Astrocyte of the cerebellum (primary cell): ENCODE data around the gene ABHD12B.

ENCODE experiments used
- DNase-seq: peaks from one replicate; pipeline ENCODE4 v3.0.0-alpha.2; 2011; ENCODE audit warnings: low read depth
- H3K4me3 ChIP-seq: 2 replicates; pipeline ENCODE4 v1.5.1; 2011; ENCODE audit warnings: mild to moderate bottlenecking, low read depth, low read length, moderate library complexity
- in situ Hi-C: cut with HindIII; loops from 2 replicates; pipeline ENCODE4 v1.10.0; 2017; ENCODE audit warnings: low sequenced_read_pairs
- TF ChIP-seq, protein P1 (sequence below): IDR thresholded peaks from 2 replicates; pipeline ENCODE4 v1.5.1; 2012; ENCODE audit warnings: low read length, low read depth, moderate library complexity, mild to moderate bottlenecking; ENCODE audit errors: missing control alignments

ABHD12B gene

DNA sequence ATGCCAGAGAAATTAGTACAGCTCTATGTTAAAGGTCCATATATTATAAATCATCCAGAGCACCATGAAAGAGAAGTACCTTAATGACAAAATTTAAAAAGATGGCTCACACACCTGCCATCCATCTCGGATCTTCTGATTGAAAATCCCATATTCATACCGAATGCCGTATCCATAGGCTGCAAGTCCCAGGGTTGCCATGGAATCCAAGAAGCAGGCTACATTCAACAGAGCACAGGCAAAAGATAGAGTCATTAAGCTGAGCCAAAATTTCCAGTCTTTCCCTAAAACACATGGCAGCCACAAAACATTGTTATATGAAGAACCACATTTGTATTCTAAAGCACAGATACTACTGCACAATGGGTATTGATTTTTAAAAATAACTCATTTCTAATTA is 59.7 kb downstream of the ABHD12B start:
- no peak overlapping the region for H3K4me3 ChIP-seq
- TF ChIP-seq, protein P1, sequence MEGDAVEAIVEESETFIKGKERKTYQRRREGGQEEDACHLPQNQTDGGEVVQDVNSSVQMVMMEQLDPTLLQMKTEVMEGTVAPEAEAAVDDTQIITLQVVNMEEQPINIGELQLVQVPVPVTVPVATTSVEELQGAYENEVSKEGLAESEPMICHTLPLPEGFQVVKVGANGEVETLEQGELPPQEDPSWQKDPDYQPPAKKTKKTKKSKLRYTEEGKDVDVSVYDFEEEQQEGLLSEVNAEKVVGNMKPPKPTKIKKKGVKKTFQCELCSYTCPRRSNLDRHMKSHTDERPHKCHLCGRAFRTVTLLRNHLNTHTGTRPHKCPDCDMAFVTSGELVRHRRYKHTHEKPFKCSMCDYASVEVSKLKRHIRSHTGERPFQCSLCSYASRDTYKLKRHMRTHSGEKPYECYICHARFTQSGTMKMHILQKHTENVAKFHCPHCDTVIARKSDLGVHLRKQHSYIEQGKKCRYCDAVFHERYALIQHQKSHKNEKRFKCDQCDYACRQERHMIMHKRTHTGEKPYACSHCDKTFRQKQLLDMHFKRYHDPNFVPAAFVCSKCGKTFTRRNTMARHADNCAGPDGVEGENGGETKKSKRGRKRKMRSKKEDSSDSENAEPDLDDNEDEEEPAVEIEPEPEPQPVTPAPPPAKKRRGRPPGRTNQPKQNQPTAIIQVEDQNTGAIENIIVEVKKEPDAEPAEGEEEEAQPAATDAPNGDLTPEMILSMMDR = no peak
- DNase-seq = no peak
- in situ Hi-C loops = no loop called here

DNA sequence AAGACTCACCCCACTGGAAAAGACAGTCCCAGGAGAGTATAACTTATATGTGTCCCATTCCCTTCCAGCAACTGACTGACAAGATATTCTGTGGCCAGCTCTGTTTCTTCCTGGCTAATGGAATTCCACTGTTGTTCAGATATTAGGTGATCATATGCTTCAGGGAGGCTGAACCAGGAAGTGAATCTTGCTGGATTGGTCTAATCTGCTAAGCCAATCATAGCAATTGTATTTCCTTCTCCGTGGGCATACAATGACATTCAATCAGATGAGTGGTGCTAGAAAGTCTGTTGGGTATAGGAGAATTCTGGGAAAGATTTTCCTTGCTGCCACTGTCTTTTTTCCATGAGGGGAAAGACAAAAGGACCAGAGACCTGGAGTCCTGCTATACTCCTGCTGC is 60.3 kb downstream of the ABHD12B start:
- no peak for DNase-seq
- in situ Hi-C loops = no loop called here
- H3K4me3 ChIP-seq = no peak overlapping the region
- TF ChIP-seq, protein P1 = no peak

DNA sequence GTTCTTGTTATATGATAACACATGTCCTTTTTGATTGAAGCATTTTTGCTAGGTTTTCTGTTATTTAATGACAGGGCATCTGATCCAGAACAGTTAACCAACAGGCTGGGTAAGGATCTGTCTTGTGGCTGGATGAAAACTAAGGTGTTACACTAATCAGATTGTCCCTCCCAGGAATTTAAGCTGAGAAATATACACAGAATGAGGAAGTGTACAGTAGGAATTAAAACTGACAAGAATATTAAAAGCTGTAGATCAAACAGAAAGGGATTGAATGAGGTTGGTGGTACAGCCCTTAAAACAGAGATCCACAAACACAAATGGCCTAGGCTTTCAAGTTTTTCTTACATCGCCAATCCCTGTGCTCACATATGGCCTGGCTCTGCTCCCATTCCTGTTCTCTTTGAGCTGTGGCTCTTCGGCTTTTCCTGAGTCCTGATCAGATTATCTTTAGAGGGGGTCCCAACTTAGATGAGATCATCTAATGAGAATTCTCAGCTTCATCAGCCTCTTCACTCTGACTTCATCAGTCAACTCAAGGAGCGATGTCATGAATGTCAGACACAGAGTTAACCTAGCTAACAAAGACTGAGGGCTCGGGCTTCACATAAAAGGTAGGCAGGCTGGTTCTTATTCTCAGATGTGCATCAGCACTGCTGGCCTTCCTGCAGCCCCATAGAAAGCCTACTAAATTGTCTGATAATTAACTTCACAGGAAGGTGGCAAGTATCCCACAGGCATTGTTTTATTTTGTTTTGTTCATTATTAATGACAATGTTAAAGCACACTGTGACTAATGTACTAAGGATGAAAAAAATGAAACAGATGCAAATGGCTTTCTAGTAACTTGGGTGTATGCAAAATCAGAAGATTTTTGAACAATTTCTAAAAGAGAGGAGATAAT is 61.0 kb downstream of the ABHD12B start:
- DNase-seq = no peak
- no peak overlapping the region for H3K4me3 ChIP-seq
- TF ChIP-seq, protein P1 = no peak
- in situ Hi-C loops = no loop called here

DNA sequence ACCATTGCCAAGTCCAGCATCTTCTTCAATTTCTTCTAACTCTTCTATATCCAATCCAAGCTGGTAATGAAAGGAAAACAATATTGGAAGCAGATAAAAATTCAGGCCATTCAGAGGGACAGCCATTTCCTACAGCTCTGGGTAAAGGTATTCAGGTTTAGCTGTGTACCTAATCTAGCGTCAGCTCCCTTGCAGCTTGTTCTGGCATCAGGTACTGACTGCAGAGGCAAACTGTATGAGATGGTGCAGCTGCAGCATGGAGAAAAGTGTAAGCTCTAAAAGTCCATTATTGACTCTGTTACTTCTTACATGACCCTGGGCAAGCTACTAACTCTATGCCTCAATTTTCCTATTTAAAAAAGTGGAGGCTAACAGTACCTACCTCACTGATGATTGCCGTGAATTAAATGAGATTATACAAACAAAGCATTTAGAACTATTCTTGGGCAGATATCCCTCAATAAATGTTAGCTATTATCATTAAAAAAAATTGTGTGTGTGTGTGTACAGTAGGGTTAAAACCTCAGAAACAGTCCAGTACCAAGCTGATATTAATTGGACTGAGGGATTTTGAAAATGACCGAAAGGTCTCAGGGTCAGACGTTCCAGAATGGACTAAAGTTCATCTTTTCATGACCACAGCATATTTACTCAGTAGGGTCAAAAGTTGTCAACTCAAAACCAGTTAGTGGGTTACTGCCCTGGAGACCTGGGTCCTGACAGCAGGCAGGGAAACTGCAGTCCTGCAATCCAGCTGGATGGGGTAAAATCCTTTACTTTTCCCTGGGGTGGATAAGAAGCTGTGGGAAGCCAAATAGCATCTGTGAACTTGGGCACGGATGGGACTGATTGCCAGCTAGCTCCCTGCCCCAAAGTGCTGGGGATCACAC is 63.5 kb downstream of the ABHD12B start:
- no peak for DNase-seq
- H3K4me3 ChIP-seq = no peak overlapping the region
- in situ Hi-C loops = no loop called here
- TF ChIP-seq, protein P1 = no peak

DNA sequence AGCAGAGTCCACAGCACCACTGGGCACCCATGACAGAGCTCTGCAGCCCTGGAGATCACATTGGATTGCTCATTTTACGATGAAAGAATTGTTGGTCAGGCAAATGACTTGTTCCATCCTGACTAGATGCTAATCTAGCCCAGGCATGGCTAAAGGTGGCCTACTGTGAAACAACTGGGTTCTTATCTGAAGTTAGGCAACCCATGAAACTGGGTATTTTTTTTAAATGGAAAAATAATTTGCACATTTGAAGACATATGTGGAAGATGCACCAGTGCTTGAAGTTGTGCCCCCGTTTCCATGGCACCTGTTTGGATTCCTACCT is 64.1 kb downstream of the ABHD12B start:
- DNase-seq = no peak
- in situ Hi-C loops = no loop called here
- TF ChIP-seq, protein P1 = no peak
- no peak overlapping the region for H3K4me3 ChIP-seq

DNA sequence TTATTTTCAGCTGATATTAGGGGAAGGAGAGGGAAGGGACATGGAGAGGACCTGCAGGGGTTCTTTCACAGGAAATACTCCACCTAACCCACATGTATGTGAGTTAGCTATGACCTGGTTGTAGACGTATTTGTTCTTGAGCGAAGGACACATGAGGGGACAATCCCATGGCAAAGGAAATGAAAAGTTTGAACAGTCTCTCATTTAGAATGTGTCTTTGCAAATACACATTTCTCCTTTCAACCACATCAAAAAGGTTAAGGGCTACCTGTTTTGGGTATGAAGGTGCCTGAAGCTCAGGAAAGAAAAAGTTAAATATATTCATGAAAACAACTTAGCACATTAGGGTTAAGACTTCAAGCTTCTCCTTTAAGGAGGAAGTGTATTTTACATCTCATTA is 65.0 kb downstream of the ABHD12B start:
- no peak overlapping the region for H3K4me3 ChIP-seq
- DNase-seq = no peak
- in situ Hi-C loops = no loop called here
- TF ChIP-seq, protein P1 = no peak
